PC-9 (cell line): ENCODE data around the gene SLC12A3. TPM values are rescaled to one million over a fixed set of nuclear protein-coding genes. Genes with fewer than 3 reads are reported as not detected.

Source experiments
- BruUV-seq: library from RNA; stranded (reverse); fragments of 400-500 nt; replicated peaks from 2 replicates; lab custom pipeline; 2021; lab: Mats Ljungman, UMichigan
- CTCF ChIA-PET: fragments of 300-600 bp; sonication (Branson Sonifier 250); formaldehyde crosslinking; loops from one replicate; lab custom pipeline; 2022; ENCODE audit warnings: antibody characterized with exemption; lab: Charles Lee
- POLR2A ChIA-PET: fragments of 300-600 bp; sonication (Branson Sonifier 250); formaldehyde crosslinking; loops from one replicate; lab custom pipeline; 2022; ENCODE audit warnings: antibody characterized with exemption; ENCODE audit not compliant: unreplicated experiment; lab: Charles Lee
- DNase-seq, 2 experiments: peaks; one replicate each; pipeline versions ENCODE4 v3.0.0 to v3.0.0-alpha.2; 2015 to 2022; ENCODE audit warnings: mixed read lengths in 1 of 2
- H2AFZ ChIP-seq: fragments of 200-600 bp; sonication (generic); 2 replicates; pipeline ENCODE4 v1.8.1; 2017; ENCODE audit warnings: antibody characterized with exemption
- H3F3A ChIP-seq: fragments of 200-600 bp; sonication (generic); 2 replicates; pipeline ENCODE4 v1.8.1; 2017; ENCODE audit warnings: antibody characterized with exemption, mild to moderate bottlenecking, low read depth; ENCODE audit not compliant: insufficient read depth
- H3K27ac ChIP-seq: fragments of 200-600 bp; sonication (generic); 2 replicates; pipeline ENCODE4 v1.6.1; 2016; ENCODE audit warnings: mixed run types
- H3K27me3 ChIP-seq: fragments of 200-600 bp; sonication (generic); 2 replicates; pipeline ENCODE4 v1.6.1; 2016; ENCODE audit warnings: low read depth, mixed run types; ENCODE audit not compliant: insufficient read depth
- H3K36me3 ChIP-seq: fragments of 200-600 bp; sonication (generic); 2 replicates; pipeline ENCODE4 v1.6.1; 2016; ENCODE audit warnings: low read depth, mixed run types
- H3K4me1 ChIP-seq: fragments of 200-600 bp; sonication (generic); replicated peaks from 2 replicates; pipeline ENCODE4 v1.6.1; 2016; ENCODE audit warnings: mixed run types; ENCODE audit not compliant: insufficient read depth
- H3K4me2 ChIP-seq: fragments of 200-600 bp; sonication (generic); 2 replicates; pipeline ENCODE4 v1.6.1; 2017; ENCODE audit warnings: mixed run types
- H3K4me3 ChIP-seq: fragments of 200-600 bp; sonication (generic); 2 replicates; pipeline ENCODE4 v1.6.1; 2016; ENCODE audit warnings: mixed run types
- H3K79me2 ChIP-seq: fragments of 200-600 bp; sonication (generic); 2 replicates; pipeline ENCODE4 v1.6.1; 2017; ENCODE audit warnings: low read depth, mixed run types
- H3K9me2 ChIP-seq: fragments of 200-600 bp; sonication (generic); 2 replicates; pipeline ENCODE4 v1.8.1; 2017; ENCODE audit warnings: mild to moderate bottlenecking; ENCODE audit not compliant: insufficient read depth
- H3K9me3 ChIP-seq: fragments of 200-600 bp; sonication (generic); 2 replicates; pipeline ENCODE4 v1.8.1; 2016; ENCODE audit warnings: low read depth; ENCODE audit not compliant: insufficient read depth
- H4K20me1 ChIP-seq: fragments of 200-600 bp; sonication (generic); 2 replicates; pipeline ENCODE4 v1.8.1; 2017; ENCODE audit not compliant: insufficient read depth
- CTCF ChIP-seq: fragments of 200-600 bp; sonication (generic); conservative IDR thresholded peaks from 2 replicates; pipeline ENCODE4 v1.6.1; 2017; ENCODE audit warnings: mixed run types, antibody characterized with exemption, mild to moderate bottlenecking, moderate library complexity
- EZH2 ChIP-seq: fragments of 200-600 bp; sonication (generic); IDR thresholded peaks from 2 replicates; pipeline ENCODE4 v1.8.0; 2017; ENCODE audit warnings: antibody characterized with exemption, low read depth
- intact Hi-C: fragments of 100-400 bp; cut with micrococcal nuclease; formaldehyde crosslinking; loops from one replicate; pipeline ENCODE4 v1.10.0; 2022; ENCODE audit not compliant: unreplicated experiment
- total RNA-seq: library from RNA; stranded (reverse); gene quantifications from 2 replicates; pipeline ENCODE4 v1.2.3, GENCODE V29; 2021

SLC12A3 gene
- total RNA-seq, 1 experiment from 2014 or later = 0.26 TPM

- Histone ChIP-seq H3K4me3 (no peak overlapping the region), H3K27me3 (no peaks in the 10 kb centered on the region), H3K36me3 (no peaks in the 10 kb centered on the region), H3K27ac (no peak overlapping the region), H3K9me2 (no peaks in the 10 kb centered on the region), H3K4me1 (no peaks in the 10 kb centered on the region), H3K9me3 (no peaks in the 10 kb centered on the region), H2AFZ (no peak overlapping the region), H3K79me2 (no peaks in the 10 kb centered on the region), H3F3A (no peaks in the 10 kb centered on the region; the same call in 1 of the 2 replicates), H3K4me2 (no peak overlapping the region), H4K20me1 (no peaks in the 10 kb centered on the region)
- BruUV-seq = no TSS peak
- DNase-seq = no peak
- CTCF ChIA-PET = no interaction called here
- POLR2A ChIA-PET = no interaction called here
- TF ChIP-seq CTCF (no peak), EZH2 (no peak)
- intact Hi-C loops = no loop called here
Observed at GRCh38 chr16:56888806-56889205, 23.8 kb downstream of the SLC12A3 start.

DNA sequence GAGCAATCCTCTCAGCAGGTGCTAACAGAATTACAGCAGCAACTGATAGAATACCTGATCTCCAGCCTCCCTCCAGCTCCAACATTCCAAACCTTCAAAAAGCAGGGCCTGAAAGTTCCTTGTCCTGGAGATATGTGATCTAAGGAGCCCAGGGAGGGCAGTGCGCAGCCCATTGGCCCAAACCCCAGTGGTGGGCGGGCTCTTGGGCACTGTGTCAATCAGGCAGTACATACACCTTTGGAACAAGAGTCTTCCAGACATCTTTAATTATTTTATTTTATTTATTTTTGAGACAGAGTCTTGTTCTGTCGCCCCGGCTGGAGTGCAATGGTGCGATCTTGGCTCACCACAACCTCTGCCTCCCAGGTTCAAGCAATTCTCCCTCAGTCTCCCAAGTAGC, 24.2 kb downstream of the SLC12A3 start:
- no TSS peak for BruUV-seq
- no peaks in the 10 kb centered on the region for H3K9me2 ChIP-seq
- no peaks in the 10 kb centered on the region for H3K9me3 ChIP-seq
- CTCF ChIA-PET = no interaction called here
- intact Hi-C loops = no loop called here
- H3K79me2 ChIP-seq = no peaks in the 10 kb centered on the region
- POLR2A ChIA-PET = no interaction called here
- H3K27ac ChIP-seq = no peak overlapping the region
- no peak overlapping the region for H3K4me3 ChIP-seq
- H3K36me3 ChIP-seq = no peaks in the 10 kb centered on the region
- H3K27me3 ChIP-seq = no peaks in the 10 kb centered on the region
- no peaks in the 10 kb centered on the region for H3K4me1 ChIP-seq
- peaks cover 2% of the 10 kb centered on the region; the same call in 1 of the 2 replicates for H3F3A ChIP-seq
- peak in 1 of 2 experiments; percentile 21 for DNase-seq
- H3K4me2 ChIP-seq = no peak overlapping the region
- no peak overlapping the region for H2AFZ ChIP-seq
- TF ChIP-seq EZH2 = no peak
- no peak for TF ChIP-seq CTCF
- no peaks in the 10 kb centered on the region for H4K20me1 ChIP-seq

- H3K36me3 ChIP-seq = no peaks in the 10 kb centered on the region
- no peaks in the 10 kb centered on the region for H3K27me3 ChIP-seq
- TF ChIP-seq EZH2 = no peak
- TF ChIP-seq CTCF = no peak
- no peaks in the 10 kb centered on the region for H4K20me1 ChIP-seq
- H3K79me2 ChIP-seq = no peaks in the 10 kb centered on the region
- H3K4me2 ChIP-seq = no peak overlapping the region
- H3F3A ChIP-seq = peaks cover 8% of the 10 kb centered on the region
- H3K4me3 ChIP-seq = no peak overlapping the region
- ChIA-PET POLR2A (no interaction called here), CTCF (no interaction called here)
- BruUV-seq = no TSS peak
- DNase-seq = no peak
- intact Hi-C loops = no loop called here
- H3K9me3 ChIP-seq = no peaks in the 10 kb centered on the region
- peaks cover 5% of the 10 kb centered on the region for H3K4me1 ChIP-seq
- H3K9me2 ChIP-seq = no peaks in the 10 kb centered on the region
- H3K27ac ChIP-seq = no peak overlapping the region
- H2AFZ ChIP-seq = no peak overlapping the region
Observed at GRCh38 chr16:56891685-56892084, 26.7 kb downstream of the SLC12A3 start.
